Neural progenitor cell (in vitro differentiated cells): ENCODE measurements around the gene RTKN2.
"Not testable (repeated sequence)": the region's sequence is repeated elsewhere in the genome, so short reads cannot be mapped to it uniquely, and the experiment has no call there.

Experiments used
- CTCF ChIP-seq: fragments of 200-600 bp; sonication (generic); IDR thresholded peaks from 2 replicates; pipeline ENCODE4 v1.5.1; 2017; ENCODE audit warnings: antibody characterized with exemption, mild to moderate bottlenecking
- EZH2 ChIP-seq: fragments of 200-600 bp; sonication (generic); IDR thresholded peaks from 2 replicates; pipeline ENCODE4 v1.6.1; 2017; ENCODE audit warnings: antibody characterized with exemption, mild to moderate bottlenecking, moderate library complexity
- EZH2phosphoT487 ChIP-seq: fragments of 200-600 bp; sonication (generic); IDR thresholded peaks from 2 replicates; pipeline ENCODE4 v1.6.1; 2017; ENCODE audit warnings: antibody characterized with exemption

DNA sequence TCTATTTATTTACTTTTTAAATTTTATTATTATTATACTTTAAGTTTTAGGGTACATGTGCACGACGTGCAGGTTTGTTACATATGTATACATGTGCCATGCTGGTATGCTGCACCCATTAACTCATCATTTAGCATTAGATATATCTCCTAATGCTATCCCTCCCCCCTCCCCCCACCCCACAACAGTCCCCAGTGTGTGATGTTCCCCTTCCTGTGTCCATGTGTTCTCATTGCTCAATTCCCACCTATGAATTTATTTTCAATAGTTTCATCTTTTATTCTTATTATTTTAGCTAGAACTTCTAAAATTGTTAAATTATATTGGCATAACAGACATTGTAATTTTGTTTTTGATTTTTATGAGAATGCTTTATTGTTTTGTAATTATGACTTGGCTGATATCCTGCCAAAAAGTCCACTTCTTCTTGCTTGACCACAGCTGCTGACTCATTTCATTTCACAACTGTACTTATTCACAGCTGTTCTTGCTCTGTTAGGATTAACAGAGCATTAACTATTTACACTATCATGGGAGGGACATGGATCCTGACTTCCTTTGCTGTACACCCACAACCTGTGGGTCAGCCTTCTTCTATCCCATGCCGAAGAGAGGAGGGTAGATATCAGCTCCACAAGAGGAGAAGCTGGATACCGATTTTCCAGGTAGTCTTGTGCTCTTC is 25.5 kb downstream of the RTKN2 start:
- TF ChIP-seq CTCF, EZH2, EZH2phosphoT487: not testable (repeated sequence)
